A673 (cell line): ENCODE measurements around the gene ATG7. TPM values are rescaled to one million over a fixed set of nuclear protein-coding genes. Genes with fewer than 3 reads are reported as not detected.

Experiments used
- BruUV-seq: library from RNA; stranded (reverse); fragments of 400-500 nt; replicated peaks from 2 replicates; lab custom pipeline; 2021; lab: Mats Ljungman, UMichigan
- CTCF ChIA-PET: fragments of 300-600 bp; sonication (Branson Sonifier 250); formaldehyde crosslinking; loops from one replicate; lab custom pipeline; 2022; ENCODE audit warnings: antibody characterized with exemption; lab: Charles Lee
- POLR2A ChIA-PET: fragments of 300-600 bp; sonication (Branson Sonifier 250); formaldehyde crosslinking; loops from one replicate; lab custom pipeline; 2022; ENCODE audit warnings: antibody characterized with exemption; ENCODE audit not compliant: low non-redundant PET; lab: Charles Lee
- DNase-seq: peaks from one replicate; pipeline ENCODE4 v3.0.0-alpha.2; 2015; ENCODE audit warnings: low spot score
- H3K27ac ChIP-seq: fragments of 200-600 bp; sonication (generic); 2 replicates; pipeline ENCODE4 v1.5.1; 2016; ENCODE audit warnings: mixed run types, low read depth, mild to moderate bottlenecking, mixed read lengths, antibody characterized with exemption, low read length; ENCODE audit not compliant: poor library complexity, severe bottlenecking
- H3K27me3 ChIP-seq: fragments of 200-600 bp; sonication (generic); replicated peaks from 2 replicates; pipeline ENCODE4 v1.6.1; 2017; ENCODE audit warnings: mixed run types, low read depth, mild to moderate bottlenecking, mixed read lengths, antibody characterized with exemption, low read length; ENCODE audit not compliant: insufficient read depth, poor library complexity
- H3K36me3 ChIP-seq: fragments of 200-600 bp; sonication (generic); 2 replicates; pipeline ENCODE4 v1.6.1; 2016; ENCODE audit warnings: mixed run types, mild to moderate bottlenecking, mixed read lengths, antibody characterized with exemption, low read length; ENCODE audit not compliant: insufficient read depth, poor library complexity, severe bottlenecking
- H3K4me1 ChIP-seq: fragments of 200-600 bp; sonication (generic); 2 replicates; pipeline ENCODE4 v1.6.1; 2017; ENCODE audit warnings: mixed run types, mild to moderate bottlenecking, mixed read lengths, antibody characterized with exemption, low read length; ENCODE audit not compliant: insufficient read depth, poor library complexity, severe bottlenecking
- H3K4me3 ChIP-seq: fragments of 200-600 bp; sonication (generic); 2 replicates; pipeline ENCODE4 v1.5.1; 2016; ENCODE audit warnings: low read depth, mixed run types, mild to moderate bottlenecking, mixed read lengths, low read length; ENCODE audit not compliant: poor library complexity, severe bottlenecking
- H3K9me3 ChIP-seq: fragments of 200-600 bp; sonication (generic); 2 replicates; pipeline ENCODE4 v1.6.1; 2016; ENCODE audit warnings: mixed run types, low read depth, mild to moderate bottlenecking, mixed read lengths, antibody characterized with exemption, low read length; ENCODE audit not compliant: poor library complexity, severe bottlenecking
- CTCF ChIP-seq: fragments of 300-800, 200-600 bp; sonication (generic); conservative IDR thresholded peaks from 2 replicates; pipeline ENCODE4 v1.5.1; 2017; ENCODE audit warnings: low read depth, mild to moderate bottlenecking, antibody characterized with exemption, low read length, moderate library complexity, mixed read lengths
- EZH2 ChIP-seq: fragments of 200-600 bp; sonication (generic); IDR thresholded peaks from 2 replicates; pipeline ENCODE4 v1.6.1; 2017; ENCODE audit warnings: borderline replicate concordance, low read depth, mild to moderate bottlenecking, mixed read lengths, antibody characterized with exemption, low read length; ENCODE audit not compliant: poor library complexity, severe bottlenecking
- intact Hi-C: fragments of 100-400 bp; cut with micrococcal nuclease; formaldehyde crosslinking; loops from one replicate; pipeline ENCODE4 v1.10.0; 2022; ENCODE audit not compliant: unreplicated experiment
- total RNA-seq: library from RNA; stranded (reverse); gene quantifications from 2 replicates; pipeline ENCODE4 v1.2.3, GENCODE V29; 2021

Gene ATG7
- total RNA-seq, 1 experiment from 2014 or later, result 30.9 TPM

DNA sequence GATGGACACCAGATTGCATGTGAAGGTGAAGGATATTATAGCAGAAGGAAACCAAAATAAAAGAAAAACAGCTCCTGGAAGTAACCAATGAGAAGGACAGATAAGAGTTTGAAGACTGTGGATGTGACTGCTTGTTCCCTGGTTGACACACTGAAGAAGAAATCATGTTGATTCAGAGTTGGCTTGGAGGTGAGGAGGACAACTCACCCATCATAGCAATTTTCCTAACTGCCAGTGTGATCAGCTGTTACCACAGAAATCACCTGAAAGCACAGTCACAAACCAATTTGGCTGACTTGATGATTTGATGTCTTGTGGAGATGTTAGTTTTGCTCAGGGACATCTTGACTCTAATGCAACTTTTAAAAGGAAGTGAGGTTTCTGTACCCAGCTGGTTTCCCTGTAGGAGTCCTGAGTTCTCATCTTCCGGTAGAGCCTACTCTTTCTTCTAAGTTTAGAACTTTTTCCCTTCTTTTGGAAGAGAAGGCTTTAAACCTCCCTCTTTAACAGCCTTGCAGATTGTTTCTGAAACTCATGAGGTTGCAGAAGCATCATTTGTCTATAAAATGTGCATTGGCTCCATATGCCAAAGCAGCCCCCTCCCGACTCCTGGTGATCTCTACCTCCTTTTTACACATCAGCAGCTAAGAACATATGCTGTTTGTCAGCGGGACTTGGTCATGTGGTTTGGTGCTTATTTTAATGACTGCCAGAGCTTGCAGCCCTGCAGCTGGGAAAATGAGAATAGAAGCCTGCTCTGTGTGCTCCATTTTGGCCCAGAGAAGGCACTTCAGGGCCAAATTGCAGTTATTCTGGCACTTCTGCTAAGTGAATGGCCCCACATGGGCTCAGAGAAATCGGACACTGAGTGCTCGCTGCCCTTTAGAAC lies 10.3 kb downstream of the ATG7 start:
- CTCF ChIA-PET, result interaction anchor here (0.7 kb wide), 1 partner anchor 10 kb away, joined by 3 read pairs; the partner anchor contains the start of gene ATG7

GRCh38 chr3:11283139-11283475 lies 10.9 kb downstream of the ATG7 start:
- BruUV-seq, result no TSS peak
- Histone ChIP-seq H3K27me3 (no peaks in the 10 kb centered on the region), H3K36me3 (no peaks in the 10 kb centered on the region), H3K4me1 (peaks cover 56% of the 10 kb centered on the region), H3K9me3 (no peaks in the 10 kb centered on the region), H3K4me3 (no peak overlapping the region), H3K27ac (peak overlapping the region; percentile 93)
- intact Hi-C loops, result no loop called here
- CTCF ChIA-PET, result interaction anchor here (0.7 kb wide), 1 partner anchor 11 kb away, joined by 3 read pairs; the partner anchor contains the start of gene ATG7
- DNase-seq, result no peak
- POLR2A ChIA-PET, result no interaction called here
- TF ChIP-seq EZH2, result no peak
- no peak for TF ChIP-seq CTCF

More for the DNA sequence above, 10.3 kb downstream of the ATG7 start:
- Histone ChIP-seq H3K9me3 (no peaks in the 10 kb centered on the region), H3K36me3 (no peaks in the 10 kb centered on the region), H3K27me3 (no peaks in the 10 kb centered on the region), H3K4me3 (no peak overlapping the region), H3K4me1 (peaks cover 50% of the 10 kb centered on the region), H3K27ac (peak overlapping the region; percentile 93)
- peak; percentile 87 for DNase-seq
- no TSS peak for BruUV-seq
- intact Hi-C loops, result no loop called here
- POLR2A ChIA-PET, result interaction anchor here (0.8 kb wide), 1 partner anchor 11 kb away, joined by 4 read pairs; the partner anchor contains the start of gene ATG7
- TF ChIP-seq CTCF, result no peak
- TF ChIP-seq EZH2, result no peak

DNA sequence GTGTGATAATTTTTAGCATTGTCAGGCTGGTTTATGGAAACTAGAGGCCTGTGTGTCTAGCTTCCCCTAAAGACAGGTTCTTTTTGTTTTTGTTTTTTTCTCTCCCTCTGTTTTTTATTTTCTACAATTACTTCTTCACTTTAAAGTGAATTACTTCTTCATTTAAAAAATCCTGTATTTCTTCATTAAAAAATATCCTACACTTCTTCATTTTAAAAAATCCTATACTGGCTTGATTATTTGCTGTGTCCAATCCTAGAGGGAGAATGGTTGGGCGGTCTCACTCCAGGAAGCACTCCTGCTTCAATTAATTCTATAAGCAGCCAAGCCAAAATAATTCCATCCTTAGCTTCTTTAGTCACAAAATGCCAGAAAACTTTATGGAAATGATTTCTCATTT lies 11.8 kb downstream of the ATG7 start:
- intact Hi-C loops, result no loop called here
- no peak overlapping the region for H3K4me3 ChIP-seq
- ChIA-PET POLR2A (no interaction called here), CTCF (no interaction called here)
- H3K9me3 ChIP-seq, result no peaks in the 10 kb centered on the region
- H3K27me3 ChIP-seq, result no peaks in the 10 kb centered on the region
- BruUV-seq, result no TSS peak
- peaks cover 65% of the 10 kb centered on the region for H3K4me1 ChIP-seq
- H3K27ac ChIP-seq, result peak overlapping the region; percentile 93
- H3K36me3 ChIP-seq, result no peaks in the 10 kb centered on the region
- no peak for TF ChIP-seq EZH2
- no peak for TF ChIP-seq CTCF
- DNase-seq, result no peak
